ENCODE data around the gene MED8.

Gene MED8

GRCh38 chr1:43367026-43367903, 22.3 kb downstream of the MED8 start:
- H3K9me3 ChIP-seq (ENCODE audit: low read length) = no peaks in the 10 kb centered on the region
- no peaks in the 10 kb centered on the region for H3K79me2 ChIP-seq (ENCODE audit: insufficient read depth, low read length)
- H2AFZ ChIP-seq (ENCODE audit: low read length) = no peak overlapping the region
- no peaks in the 10 kb centered on the region for H3F3A ChIP-seq (ENCODE audit: insufficient read depth, low read length)
- no peaks in the 10 kb centered on the region for H3K9me2 ChIP-seq (ENCODE audit: low read depth, low read length)
- no peaks in the 10 kb centered on the region for H4K20me1 ChIP-seq (ENCODE audit: insufficient read depth, low read length)
- H3K36me3 ChIP-seq (ENCODE audit: insufficient read depth, low read length) = peaks cover 33% of the 10 kb centered on the region
- peak overlapping the region; percentile 81 for H3K4me2 ChIP-seq (ENCODE audit: low read length)
- H3K27me3 ChIP-seq (ENCODE audit: insufficient read depth, low read length) = no peaks in the 10 kb centered on the region
- H3K4me1 ChIP-seq (ENCODE audit: insufficient read depth, low read length, severe bottlenecking) = peaks cover 22% of the 10 kb centered on the region
- H3K4me3 ChIP-seq (ENCODE audit: low read depth, low read length, poor library complexity, severe bottlenecking) = peak overlapping the region; percentile 85
- TF ChIP-seq CTCF (IDR thresholded peaks at IDR 0.05; ENCODE audit: low read length) (no peak), EZH2 (IDR thresholded peaks at IDR 0.05; ENCODE audit: borderline replicate concordance, low read length) (no peak)
- H3K27ac ChIP-seq (ENCODE audit: low read depth, low read length, poor library complexity, severe bottlenecking) = peak overlapping the region; percentile 66
- H3K9ac ChIP-seq (ENCODE audit: low read length) = peak overlapping the region; percentile 88

- Histone ChIP-seq H3K27ac (ENCODE audit: low read depth, low read length, poor library complexity, severe bottlenecking) (peak overlapping the region; percentile 66), H3K4me2 (ENCODE audit: low read length) (peak overlapping the region; percentile 81), H3K79me2 (ENCODE audit: insufficient read depth, low read length) (no peaks in the 10 kb centered on the region), H3K9me2 (ENCODE audit: low read depth, low read length) (no peaks in the 10 kb centered on the region), H4K20me1 (ENCODE audit: insufficient read depth, low read length) (no peaks in the 10 kb centered on the region), H3K9me3 (ENCODE audit: low read length) (no peaks in the 10 kb centered on the region), H3K9ac (ENCODE audit: low read length) (peak overlapping the region; percentile 88), H3F3A (ENCODE audit: insufficient read depth, low read length) (peaks cover 3% of the 10 kb centered on the region; the same call in 1 of the 2 replicates), H3K4me3 (ENCODE audit: low read depth, low read length, poor library complexity, severe bottlenecking) (peak overlapping the region; percentile 85), H2AFZ (ENCODE audit: low read length) (no peak overlapping the region), H3K4me1 (ENCODE audit: insufficient read depth, low read length, severe bottlenecking) (peaks cover 24% of the 10 kb centered on the region), H3K27me3 (ENCODE audit: insufficient read depth, low read length) (no peaks in the 10 kb centered on the region), H3K36me3 (ENCODE audit: insufficient read depth, low read length) (peaks cover 40% of the 10 kb centered on the region)
- no peak for TF ChIP-seq CTCF (IDR thresholded peaks at IDR 0.05; ENCODE audit: low read length)
- TF ChIP-seq EZH2 (IDR thresholded peaks at IDR 0.05; ENCODE audit: borderline replicate concordance, low read length) = no peak
Measured at GRCh38 chr1:43366601-43367025, 23.0 kb downstream of the MED8 start.

GRCh38 chr1:43366179-43366578, 23.4 kb downstream of the MED8 start:
- peak overlapping the region; percentile 85 for H3K4me3 ChIP-seq (ENCODE audit: low read depth, low read length, poor library complexity, severe bottlenecking)
- no peaks in the 10 kb centered on the region for H4K20me1 ChIP-seq (ENCODE audit: insufficient read depth, low read length)
- TF ChIP-seq CTCF (IDR thresholded peaks at IDR 0.05; ENCODE audit: low read length) (no peak), EZH2 (IDR thresholded peaks at IDR 0.05; ENCODE audit: borderline replicate concordance, low read length) (no peak)
- H3K9me2 ChIP-seq (ENCODE audit: low read depth, low read length) = no peaks in the 10 kb centered on the region
- H3K36me3 ChIP-seq (ENCODE audit: insufficient read depth, low read length) = peaks cover 44% of the 10 kb centered on the region
- H3K79me2 ChIP-seq (ENCODE audit: insufficient read depth, low read length) = no peaks in the 10 kb centered on the region
- peaks cover 4% of the 10 kb centered on the region; the same call in 1 of the 2 replicates for H3F3A ChIP-seq (ENCODE audit: insufficient read depth, low read length)
- H2AFZ ChIP-seq (ENCODE audit: low read length) = no peak overlapping the region
- H3K4me2 ChIP-seq (ENCODE audit: low read length) = peak overlapping the region; percentile 81
- peak overlapping the region; percentile 66 for H3K27ac ChIP-seq (ENCODE audit: low read depth, low read length, poor library complexity, severe bottlenecking)
- H3K9ac ChIP-seq (ENCODE audit: low read length) = peak overlapping the region; percentile 88
- H3K9me3 ChIP-seq (ENCODE audit: low read length) = no peaks in the 10 kb centered on the region
- H3K27me3 ChIP-seq (ENCODE audit: insufficient read depth, low read length) = no peaks in the 10 kb centered on the region
- peaks cover 29% of the 10 kb centered on the region for H3K4me1 ChIP-seq (ENCODE audit: insufficient read depth, low read length, severe bottlenecking)

Data from OCI-LY1 (cell line).